HG03025 (cell line): ENCODE data around the gene MYB.
"Not testable (repeated sequence)": the region's sequence is repeated elsewhere in the genome, so short reads cannot be mapped to it uniquely, and the experiment has no call there.

Source experiments
- ATAC-seq: cut with Tn5 transposase; IDR thresholded peaks from one replicate; pipeline ENCODE4 v1.9.1; 2021; ENCODE audit warnings: mild to moderate bottlenecking, moderate library complexity; ENCODE audit not compliant: unreplicated experiment, low FRiP score

Gene MYB

DNA sequence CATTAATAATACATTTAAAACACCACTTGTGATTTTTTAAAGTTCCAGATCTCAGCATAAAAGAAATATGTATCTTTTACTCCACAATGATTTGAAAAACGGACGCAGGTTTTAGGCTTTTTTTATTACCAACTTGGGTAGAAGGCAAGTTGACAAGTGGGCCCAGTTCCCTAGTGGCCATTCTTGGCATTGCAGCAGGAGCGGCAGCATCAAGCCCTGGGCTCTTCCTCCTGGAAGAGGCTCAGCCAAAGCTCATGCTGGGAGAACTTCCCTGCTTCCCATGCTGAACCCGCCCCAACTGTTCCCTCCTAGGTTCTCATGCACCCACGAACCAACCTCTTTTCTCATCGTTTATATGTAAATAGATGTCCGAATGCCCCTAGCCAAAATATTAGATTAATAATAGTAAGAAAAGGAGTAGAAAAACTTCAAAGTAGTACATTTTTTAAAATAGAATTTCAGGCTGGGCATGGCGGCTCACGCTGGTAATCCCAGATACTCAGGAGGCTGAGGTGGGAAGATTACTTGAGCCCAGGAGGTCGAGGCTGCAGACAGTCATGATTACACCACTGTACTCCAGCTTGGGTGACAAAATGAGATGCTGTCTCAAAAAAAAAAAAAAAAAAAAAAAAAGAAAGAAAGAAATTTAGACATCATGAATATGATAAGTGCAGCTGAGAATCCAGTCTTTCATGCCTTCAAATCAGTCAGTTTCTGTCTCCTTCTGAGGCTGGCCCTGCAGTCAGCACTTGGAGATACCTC lies 18.2 kb upstream of the MYB start:
- ATAC-seq = peak; percentile 10

DNA sequence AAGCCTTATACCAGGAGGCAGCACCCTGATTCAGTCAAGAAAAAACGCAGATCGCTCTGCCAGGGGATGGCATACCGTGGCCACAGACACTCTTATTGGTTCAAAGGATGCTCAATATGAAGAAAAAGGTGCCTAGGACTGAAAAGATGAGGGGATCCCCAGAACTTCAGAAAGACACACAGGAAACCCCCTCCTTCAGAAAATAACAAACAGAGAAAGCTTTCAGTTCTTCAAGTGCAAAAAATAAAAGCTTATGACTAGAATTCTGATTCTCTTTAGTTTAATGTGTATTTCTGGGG lies 17.7 kb upstream of the MYB start:
- ATAC-seq = peak; percentile 39

DNA sequence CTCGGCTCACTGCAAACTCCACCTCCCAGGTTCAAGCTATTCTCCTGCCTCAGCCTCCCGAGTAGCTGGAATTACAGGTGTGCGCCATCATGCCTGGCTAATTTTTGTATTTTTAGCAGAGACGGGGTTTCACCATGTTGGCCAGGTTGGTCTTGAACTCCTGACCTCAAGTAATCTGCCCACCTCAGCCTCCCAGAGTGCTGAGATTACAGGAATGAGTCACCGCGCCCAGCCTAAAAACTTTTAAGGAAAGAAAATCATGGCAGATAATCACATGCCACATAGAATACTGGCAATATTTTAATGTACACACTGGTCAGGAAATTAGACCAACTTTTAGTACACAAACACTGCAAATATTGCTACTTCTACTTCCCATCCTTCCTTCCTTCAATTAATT lies 16.7 kb upstream of the MYB start:
- ATAC-seq = not testable (repeated sequence)

DNA sequence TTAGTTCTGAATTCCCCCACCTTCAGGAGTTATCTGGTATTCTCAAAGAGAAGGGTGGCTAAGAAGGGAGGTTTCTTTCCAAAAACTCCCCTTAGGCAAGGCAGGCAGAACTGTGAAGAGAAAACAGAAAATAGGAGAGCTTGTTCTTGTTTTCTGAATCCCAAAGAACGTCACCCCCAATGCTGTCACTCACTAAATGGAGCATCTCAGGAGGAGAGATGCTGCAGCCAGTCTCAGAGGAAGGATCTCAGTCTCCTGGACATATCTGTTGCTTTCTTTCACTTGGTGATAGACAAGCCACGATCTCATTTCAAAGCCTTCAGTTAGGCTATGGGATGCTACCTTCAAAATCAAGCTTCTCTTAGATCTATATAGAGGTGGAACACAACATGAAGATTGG lies 16.1 kb upstream of the MYB start:
- ATAC-seq = no peak

DNA sequence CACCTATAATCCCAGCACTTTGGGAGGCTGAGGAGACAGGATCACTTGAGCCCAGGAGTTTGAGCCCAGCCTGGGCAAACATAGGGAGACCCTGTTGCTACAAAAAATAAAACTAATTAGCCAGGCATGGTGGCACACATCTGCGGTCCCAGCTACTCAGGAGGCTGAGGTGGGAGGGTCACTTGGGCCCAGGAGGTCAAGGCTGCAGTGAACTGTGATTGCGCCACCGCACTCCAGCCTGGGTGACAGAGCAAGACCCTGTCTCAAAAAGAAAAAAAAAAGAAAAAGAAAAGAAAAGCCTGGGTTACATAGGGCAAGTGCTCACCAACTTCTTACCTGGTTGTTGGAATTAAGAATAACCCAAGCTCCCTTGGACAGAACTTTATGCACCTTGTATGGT lies 14.6 kb upstream of the MYB start:
- no peak for ATAC-seq

DNA sequence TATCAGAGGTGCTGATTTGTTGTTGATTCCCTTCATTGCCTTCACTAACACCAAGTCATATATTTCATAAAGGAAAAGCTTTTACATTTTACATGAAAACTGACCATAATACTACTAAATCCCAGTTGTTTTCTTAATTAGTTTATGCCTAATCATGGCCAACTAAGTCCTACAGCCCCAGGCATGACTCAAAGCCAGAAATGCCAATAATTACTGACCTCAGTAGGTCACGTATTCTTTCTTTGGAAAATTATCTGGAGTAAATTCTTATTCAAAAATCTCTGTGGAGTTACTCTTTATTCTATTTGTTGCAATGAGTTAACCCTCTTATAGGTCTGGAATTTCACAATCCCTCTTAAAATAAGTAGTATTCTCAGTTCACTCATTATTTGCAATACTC lies 13.5 kb upstream of the MYB start:
- ATAC-seq = no peak

DNA sequence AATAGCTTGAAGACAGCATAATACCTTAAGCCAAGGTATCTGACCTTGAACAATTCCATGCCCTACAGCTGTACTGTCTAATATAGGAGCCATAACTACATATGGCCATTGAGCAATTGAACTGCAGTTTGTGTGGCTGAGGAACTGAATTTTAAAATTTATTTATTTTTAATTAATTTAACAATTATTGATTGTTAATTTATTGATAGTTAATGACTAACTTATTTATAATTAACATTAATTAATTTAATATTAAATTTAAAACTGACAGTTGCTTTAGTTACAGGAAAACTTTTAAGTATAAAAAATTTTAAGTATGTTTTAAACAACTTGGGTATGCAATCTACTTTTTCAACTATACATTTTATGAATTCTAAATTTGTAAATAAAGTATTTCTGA lies 12.3 kb upstream of the MYB start:
- no peak for ATAC-seq

DNA sequence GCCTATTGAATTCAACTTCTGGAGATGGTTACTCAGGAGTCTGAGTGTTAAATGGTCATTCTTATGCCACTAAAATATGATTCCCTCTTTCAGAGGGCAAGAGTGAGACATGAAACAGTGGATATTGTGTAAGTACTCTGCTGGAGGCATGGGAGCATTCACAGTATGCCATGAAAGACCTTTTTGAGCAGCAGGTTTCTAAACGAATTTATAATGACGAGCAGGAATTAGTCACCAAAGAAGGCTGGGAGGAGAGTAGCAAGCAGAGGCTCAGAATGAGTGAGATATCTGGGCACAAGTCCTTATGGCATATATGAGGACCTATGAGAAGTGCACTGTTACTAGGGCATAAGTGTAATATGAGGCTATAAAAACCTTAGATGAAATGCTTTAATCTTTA lies 10.9 kb upstream of the MYB start:
- ATAC-seq = no peak

DNA sequence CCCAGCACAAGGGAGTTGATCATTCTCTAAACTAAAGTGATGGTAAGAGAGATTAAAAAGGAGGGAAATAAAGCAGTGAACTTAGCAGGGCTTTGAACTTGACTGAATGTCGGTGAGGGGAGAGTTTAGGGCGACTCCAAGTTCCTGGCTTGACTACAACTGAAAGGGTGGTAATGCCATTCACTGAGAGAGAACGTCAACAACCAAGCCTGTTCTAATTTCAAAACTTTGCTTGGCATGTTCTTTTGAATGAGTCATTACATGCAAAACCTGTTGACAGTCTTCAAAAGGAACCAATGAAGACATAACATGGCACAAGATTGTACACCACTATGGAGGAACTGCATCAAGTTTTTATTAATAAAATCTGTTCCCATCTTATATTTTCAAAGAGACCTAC lies 10.3 kb upstream of the MYB start:
- no peak for ATAC-seq

DNA sequence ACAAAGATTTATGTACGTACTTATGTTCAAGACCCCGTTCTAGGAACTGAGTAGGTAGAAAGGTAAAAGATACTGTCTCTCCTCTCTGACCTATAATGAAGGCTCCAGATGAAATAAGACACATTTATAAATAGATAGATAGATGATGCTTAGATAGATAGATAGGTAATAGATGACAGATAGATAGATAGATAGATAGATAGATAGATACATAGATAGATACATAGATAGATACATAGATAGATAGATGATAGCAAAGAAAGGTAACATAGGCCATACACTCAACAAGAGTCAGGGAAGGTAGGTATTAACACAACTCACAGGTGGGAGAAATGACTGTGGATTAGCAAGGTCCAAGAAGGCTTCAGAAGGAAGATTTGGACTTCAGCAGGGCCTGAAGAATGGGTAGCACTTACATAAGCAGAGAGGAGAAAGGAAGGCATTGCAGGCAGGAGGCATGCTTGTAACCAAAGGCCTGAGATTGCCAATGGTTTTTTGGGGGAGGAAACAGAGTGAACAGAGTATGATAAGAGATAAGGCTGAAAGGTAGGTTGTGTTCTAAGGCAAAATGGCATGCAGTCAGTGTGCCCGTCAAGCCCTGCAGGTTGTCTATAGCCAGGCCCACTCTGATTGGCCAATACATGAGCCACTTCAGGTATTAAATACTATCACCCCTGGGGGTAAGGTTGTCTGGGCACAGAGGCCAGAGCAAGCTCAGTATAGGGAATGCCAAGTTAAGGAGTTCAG lies 7.7 kb upstream of the MYB start:
- ATAC-seq = no peak

DNA sequence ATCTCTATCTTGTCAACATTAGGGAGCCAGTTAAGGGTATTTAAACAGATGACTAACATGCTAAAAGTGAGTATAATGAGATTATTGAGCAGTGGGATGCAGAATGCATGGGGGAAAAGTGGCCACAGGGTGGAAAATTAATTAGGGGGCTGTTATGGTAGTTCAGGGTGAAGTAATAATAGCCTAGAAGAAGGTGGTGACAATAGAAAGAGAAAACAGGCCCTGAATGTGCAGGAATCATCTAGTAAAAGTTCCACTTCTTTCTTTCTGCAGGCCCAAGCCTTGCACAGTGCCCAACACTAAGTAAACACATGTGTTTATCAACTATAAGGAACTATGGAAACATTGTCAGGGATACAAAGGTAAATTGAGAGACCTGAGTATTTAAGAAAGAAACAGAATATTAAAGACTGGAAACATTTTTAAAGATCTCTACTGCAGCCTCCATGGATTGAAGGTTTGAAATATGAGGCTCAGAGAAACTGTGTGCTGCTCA lies 7.1 kb upstream of the MYB start:
- no peak for ATAC-seq

DNA sequence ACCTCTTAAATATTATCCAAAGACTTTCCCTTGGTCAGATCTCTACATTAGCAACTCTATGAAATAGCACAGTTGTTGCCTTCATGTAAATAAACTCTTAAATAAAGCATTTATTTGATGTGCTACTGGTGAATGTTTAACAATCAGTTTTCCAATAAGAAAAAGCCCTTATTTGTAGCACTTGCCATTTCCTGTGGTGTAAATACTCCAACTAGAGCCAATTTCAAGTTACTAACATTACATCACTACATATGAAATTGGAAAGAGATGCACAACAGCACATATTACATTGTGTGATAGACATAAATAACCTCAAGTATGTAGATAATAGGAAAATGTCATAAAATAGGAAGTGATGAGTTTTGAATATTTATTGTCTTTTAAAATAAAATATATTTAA lies 5.0 kb upstream of the MYB start:
- ATAC-seq = no peak

DNA sequence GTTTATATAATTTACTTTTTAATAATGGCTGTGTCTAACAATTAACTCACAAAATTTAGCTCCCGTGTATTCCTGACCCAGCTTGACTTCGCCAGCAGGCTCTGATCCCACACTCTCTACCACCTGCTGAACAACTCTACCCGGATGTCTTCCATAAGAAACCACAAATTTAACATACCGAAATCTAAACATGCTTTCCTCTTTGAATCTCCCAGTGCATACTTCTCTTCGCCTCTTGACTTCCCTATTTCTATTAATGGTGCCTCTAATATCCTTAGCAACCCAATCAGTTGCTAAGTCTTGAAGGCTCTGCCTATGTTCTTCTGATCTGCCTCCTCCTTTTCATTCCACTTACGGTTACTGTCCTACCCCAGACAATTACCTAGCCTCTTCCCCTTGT lies 4.6 kb upstream of the MYB start:
- ATAC-seq = no peak

DNA sequence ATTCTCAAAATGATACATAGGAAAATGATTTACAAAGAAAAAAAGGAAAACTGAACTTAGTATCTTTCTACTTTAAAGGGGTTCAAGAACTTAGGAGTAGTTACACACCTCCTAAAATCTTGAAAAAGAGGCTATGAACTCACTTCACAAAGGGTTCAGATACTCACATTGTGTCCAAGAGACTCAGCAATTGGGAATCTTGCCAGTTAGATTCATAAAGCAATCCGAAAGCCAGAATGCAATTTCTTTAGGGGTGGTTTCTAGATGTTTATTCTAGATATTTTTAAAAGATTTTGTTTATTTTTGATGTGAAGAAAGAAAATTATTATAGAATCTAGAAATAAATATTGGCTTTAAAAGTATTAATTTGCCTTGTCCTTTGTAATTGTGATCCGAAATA lies 1.7 kb upstream of the MYB start:
- ATAC-seq = no peak

DNA sequence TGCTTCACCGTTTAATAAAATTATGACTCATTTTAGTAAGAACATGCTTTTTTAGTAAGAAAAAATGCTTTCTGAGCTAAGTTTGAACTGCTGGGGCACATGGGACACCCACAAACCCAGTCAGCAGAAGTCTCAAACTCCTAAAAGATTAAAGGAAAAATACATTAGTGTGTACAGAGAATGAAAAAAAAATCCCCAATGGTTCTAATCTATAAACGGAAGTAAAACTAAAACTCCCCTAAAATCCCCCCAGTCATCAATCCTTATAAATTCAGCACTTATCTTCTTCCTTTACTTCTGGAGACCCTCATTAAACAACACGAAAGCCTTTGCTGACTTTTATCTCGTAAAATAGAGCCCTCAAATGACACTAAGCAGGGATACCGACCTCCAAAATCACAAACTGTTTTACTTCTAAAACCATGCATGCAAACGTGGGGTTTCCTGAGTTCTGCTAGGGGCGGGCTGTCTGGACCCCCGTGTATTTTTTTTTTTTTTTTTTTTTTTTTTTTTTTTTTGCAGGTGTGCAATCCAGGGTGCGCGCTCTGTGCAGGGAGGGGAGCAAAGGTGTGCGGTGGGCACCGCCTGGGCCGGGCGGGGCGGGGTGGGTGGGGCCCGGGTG lies 1.1 kb upstream of the MYB start:
- ATAC-seq = no peak

DNA sequence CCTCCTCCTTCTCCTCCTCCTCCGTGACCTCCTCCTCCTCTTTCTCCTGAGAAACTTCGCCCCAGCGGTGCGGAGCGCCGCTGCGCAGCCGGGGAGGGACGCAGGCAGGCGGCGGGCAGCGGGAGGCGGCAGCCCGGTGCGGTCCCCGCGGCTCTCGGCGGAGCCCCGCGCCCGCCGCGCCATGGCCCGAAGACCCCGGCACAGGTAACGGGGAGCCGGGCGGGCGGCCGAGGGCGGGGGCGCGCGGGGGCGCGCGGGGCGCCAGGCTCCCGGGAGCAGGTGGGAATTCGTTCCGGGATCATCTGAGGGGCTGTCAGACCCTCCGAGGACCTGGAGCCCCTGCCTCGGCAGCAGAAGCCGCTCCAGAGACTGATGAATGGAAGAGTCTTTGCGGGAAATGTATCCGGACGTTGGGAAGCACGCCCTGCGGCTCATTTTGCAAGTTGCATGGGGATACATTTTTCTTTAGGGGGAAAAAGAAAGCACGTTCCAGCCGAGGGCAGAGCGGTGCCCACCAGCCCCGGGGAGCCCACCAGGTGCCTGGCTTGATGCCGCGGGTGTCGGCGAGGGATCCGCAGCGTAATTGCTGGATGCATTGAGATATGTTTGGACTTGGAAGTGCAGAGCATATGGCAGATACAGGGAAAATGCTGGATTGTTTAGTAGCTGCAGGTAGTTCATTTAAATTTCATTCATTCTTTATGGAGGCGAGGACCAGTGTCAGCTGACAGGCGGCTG lies 394 bp downstream of the MYB start:
- no peak for ATAC-seq

DNA sequence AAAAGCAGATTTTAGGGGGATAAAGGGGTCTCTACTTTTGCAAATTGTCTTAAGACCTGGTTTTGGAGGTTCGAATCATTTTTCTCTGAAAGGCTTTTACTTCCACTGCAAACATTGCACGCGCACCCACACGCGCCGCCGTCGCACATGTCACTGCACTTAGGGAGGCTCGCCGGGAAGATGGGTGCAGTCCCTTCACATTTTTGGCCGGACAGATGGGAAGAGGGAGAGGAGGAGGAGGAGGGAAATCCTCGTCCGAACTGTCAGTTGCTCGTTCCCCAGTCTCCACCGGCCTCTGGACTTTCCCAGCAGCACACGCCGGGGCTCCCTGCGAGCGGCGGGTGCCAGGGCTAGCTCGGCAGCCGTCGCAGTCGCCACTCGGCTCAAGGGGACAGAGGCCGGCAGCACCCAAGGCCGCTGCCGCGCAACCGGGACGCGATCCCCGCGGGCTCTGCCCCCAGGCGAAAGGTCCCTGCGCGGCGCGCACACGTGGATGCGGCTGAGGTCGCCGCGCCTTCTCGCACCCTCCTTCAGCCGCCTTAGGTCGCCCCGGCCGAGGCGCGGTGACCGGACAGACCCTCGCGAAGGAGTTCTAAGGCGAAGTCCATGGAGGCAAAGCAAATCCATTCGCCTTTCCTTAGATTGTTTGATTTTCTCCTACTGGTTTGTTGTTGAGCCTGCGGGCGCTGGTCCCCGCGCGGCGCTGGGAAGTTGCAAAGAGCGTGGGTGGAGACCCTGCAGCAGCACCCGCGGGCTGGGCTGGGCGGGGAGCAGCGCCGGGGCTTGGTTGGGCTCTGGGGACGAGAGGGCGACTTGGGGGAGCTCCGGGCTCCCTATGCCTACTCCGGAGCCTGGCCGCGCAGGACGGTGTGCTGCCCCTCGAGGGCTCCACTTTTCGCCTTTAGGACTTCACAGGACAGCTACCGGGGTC lies 1.2 kb downstream of the MYB start:
- ATAC-seq = peak; percentile 19

DNA sequence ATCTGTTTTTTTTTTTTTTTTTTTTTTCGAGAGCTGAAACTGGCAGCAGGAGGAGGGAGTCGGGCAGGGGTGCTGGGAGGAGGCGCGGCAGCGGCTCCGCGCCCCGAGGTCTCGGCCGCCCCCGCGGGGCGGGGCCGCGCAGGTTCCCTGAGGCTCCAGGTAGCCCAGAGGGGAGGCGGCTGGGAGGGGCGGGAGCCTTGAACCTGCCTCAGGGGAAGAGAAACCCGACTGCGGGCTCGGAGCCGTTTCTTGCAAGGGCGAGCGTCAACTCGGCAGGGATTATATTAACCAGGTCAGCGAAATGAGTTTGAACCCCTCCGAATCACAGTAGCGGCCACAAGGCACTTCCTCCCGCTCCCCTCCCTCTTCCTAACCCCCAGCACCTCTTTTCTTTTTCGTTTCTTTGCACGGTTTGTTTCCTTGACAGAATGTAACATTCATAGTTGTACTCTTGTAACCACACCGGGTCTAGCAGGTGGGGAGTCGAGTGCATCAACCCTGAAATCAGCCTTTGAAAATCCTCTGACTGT lies 2.0 kb downstream of the MYB start:
- ATAC-seq = peak; percentile 45

DNA sequence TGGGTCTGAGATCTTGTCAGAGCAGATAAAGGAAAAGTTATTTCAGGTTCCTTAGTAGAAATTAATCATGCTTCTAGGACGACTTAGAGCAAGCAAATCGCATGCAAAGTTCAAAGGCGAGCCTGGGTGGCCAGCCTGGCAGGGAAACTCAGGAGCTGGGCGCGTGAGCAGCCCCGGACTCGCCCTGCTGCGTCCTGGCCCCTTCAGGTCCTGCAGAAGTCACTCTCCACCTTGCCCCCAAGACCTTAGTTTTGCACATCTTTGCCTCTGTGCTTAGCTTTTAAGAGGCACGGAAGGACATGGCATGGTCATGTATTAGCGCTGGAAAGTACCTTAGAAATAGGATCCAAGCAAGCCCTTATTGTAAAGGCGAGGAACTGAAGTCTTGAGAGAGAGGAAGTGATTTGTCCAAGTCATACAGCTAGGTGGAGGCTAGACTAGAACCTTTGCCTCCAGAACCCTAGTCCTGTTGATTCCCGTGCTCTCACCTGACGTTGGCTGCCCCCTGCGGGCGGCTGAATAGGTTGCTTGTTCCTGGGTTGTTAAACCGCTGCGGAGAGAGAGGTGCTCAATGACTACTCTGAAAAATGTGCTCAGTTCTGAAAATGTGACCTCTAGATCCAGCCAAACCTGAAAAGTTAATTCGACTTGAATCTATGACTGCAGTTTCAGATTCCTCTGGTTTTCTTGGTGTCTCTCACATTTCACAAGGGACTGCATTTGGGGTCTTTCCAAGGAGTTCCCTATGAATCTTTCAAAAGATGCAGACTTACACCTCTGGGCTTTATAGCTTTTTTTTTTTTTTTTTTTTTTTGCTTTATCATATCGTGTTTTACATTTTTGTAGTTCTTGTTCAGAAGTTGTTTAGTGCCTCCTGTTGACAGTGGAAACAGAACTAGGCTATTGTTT lies 2.7 kb downstream of the MYB start:
- ATAC-seq = peak; percentile 29
